ENCODE results near the gene SH2D5.

Gene SH2D5

DNA sequence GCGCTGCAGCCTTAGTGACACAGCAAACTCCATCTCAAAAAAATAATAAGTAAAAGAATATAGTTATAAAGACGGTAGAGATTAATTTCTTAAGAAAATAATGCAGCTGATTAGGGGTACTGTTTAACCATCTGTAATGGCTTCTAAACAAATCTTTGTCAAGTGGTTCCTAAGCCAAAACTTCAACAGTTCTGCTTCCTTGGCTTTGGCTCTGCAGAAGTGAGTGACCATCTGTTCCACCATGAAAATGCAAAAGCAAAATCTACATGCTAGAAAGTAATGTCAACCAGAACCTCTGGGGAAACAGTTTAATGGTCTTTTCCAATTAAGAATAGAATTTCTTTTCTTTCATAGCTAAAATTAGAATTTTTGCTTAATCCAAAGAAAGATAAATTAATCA is 8.3 kb upstream of the SH2D5 start:
- H3K36me3 ChIP-seq (replicated peaks; ENCODE audit: insufficient read depth, low read length): peaks cover 11% of the 10 kb centered on the region; the same call in 1 of the 2 replicates
- H3K4me1 ChIP-seq (ENCODE audit: low read length): no peaks in the 10 kb centered on the region
- H3K9ac ChIP-seq (ENCODE audit: low read length): no peak overlapping the region
- H3K4me3 ChIP-seq (ENCODE audit: low read length): no peak overlapping the region
- TF ChIP-seq, protein P1, sequence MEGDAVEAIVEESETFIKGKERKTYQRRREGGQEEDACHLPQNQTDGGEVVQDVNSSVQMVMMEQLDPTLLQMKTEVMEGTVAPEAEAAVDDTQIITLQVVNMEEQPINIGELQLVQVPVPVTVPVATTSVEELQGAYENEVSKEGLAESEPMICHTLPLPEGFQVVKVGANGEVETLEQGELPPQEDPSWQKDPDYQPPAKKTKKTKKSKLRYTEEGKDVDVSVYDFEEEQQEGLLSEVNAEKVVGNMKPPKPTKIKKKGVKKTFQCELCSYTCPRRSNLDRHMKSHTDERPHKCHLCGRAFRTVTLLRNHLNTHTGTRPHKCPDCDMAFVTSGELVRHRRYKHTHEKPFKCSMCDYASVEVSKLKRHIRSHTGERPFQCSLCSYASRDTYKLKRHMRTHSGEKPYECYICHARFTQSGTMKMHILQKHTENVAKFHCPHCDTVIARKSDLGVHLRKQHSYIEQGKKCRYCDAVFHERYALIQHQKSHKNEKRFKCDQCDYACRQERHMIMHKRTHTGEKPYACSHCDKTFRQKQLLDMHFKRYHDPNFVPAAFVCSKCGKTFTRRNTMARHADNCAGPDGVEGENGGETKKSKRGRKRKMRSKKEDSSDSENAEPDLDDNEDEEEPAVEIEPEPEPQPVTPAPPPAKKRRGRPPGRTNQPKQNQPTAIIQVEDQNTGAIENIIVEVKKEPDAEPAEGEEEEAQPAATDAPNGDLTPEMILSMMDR (IDR thresholded peaks at IDR 0.05; ENCODE audit: low read length): no peak
- TF ChIP-seq EZH2 (optimal IDR thresholded peaks at IDR 0.05; ENCODE audit: low read depth, low read length) (no peak), EZH2phosphoT487 (IDR thresholded peaks at IDR 0.05; ENCODE audit: low read length) (no peak)
- H2AFZ ChIP-seq (ENCODE audit: low read length): no peak overlapping the region
- H3K4me2 ChIP-seq (ENCODE audit: low read depth, low read length): no peak overlapping the region
- no peaks in the 10 kb centered on the region for H3F3A ChIP-seq (ENCODE audit: insufficient read depth, low read length)
- no peaks in the 10 kb centered on the region for H3K9me3 ChIP-seq (replicated peaks; ENCODE audit: insufficient read depth, low read length)
- H4K20me1 ChIP-seq (ENCODE audit: insufficient read depth, low read length): no peaks in the 10 kb centered on the region
- no peak for DNase-seq
- no peaks in the 10 kb centered on the region for H3K9me2 ChIP-seq (replicated peaks; ENCODE audit: insufficient read depth, low read length)
- H3K27ac ChIP-seq (ENCODE audit: low read length): no peak overlapping the region
- H3K79me2 ChIP-seq (ENCODE audit: low read length): no peaks in the 10 kb centered on the region
- H3K27me3 ChIP-seq (replicated peaks; ENCODE audit: insufficient read depth, low read length): no peaks in the 10 kb centered on the region

- Histone ChIP-seq H3K4me1 (ENCODE audit: low read length) (no peaks in the 10 kb centered on the region), H3K27me3 (replicated peaks; ENCODE audit: insufficient read depth, low read length) (no peaks in the 10 kb centered on the region), H3F3A (ENCODE audit: insufficient read depth, low read length) (no peaks in the 10 kb centered on the region), H3K9ac (ENCODE audit: low read length) (no peak overlapping the region), H3K4me2 (ENCODE audit: low read depth, low read length) (no peak overlapping the region), H4K20me1 (ENCODE audit: insufficient read depth, low read length) (no peaks in the 10 kb centered on the region), H3K36me3 (replicated peaks; ENCODE audit: insufficient read depth, low read length) (no peaks in the 10 kb centered on the region; the same call in 1 of the 2 replicates), H2AFZ (ENCODE audit: low read length) (no peak overlapping the region), H3K4me3 (ENCODE audit: low read length) (no peak overlapping the region), H3K9me2 (replicated peaks; ENCODE audit: insufficient read depth, low read length) (no peaks in the 10 kb centered on the region), H3K9me3 (replicated peaks; ENCODE audit: insufficient read depth, low read length) (no peaks in the 10 kb centered on the region), H3K79me2 (ENCODE audit: low read length) (no peaks in the 10 kb centered on the region), H3K27ac (ENCODE audit: low read length) (no peak overlapping the region)
- TF ChIP-seq EZH2 (optimal IDR thresholded peaks at IDR 0.05; ENCODE audit: low read depth, low read length): no peak
- TF ChIP-seq, protein P1 (IDR thresholded peaks at IDR 0.05; ENCODE audit: low read length): no peak
- TF ChIP-seq EZH2phosphoT487 (IDR thresholded peaks at IDR 0.05; ENCODE audit: low read length): no peak
- no peak for DNase-seq
Observed at GRCh38 chr1:20739225-20739624, 6.7 kb upstream of the SH2D5 start.

DNA sequence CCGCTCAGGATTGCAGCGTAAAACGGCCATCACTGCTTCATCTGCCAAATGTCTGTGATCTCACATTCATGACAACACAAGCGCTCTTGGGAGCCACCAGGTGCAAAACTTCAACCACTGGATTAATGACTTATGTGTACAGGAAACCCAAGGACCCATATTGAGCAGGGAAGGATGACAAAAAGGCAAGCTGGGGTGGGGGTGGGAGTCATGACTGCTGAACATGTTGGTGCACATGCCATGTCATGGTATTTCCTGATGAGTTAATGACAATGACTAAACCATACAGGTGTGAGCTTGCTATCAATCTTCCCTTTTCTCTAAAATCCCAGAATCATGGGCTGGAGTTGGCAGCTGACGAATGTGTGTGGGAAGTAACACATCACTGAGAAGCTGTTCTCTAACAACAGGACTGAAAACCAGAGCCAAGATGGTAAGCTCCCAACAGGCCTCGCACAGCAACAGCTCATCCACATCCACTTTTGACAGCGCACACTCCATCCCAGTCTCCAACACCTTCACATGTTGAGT is 3.1 kb upstream of the SH2D5 start:
- peaks cover 16% of the 10 kb centered on the region for H3F3A ChIP-seq (ENCODE audit: insufficient read depth, low read length)
- H4K20me1 ChIP-seq (ENCODE audit: insufficient read depth, low read length): no peaks in the 10 kb centered on the region
- TF ChIP-seq, protein P1 (IDR thresholded peaks at IDR 0.05; ENCODE audit: low read length): no peak
- TF ChIP-seq EZH2phosphoT487 (IDR thresholded peaks at IDR 0.05; ENCODE audit: low read length): no peak
- TF ChIP-seq EZH2 (optimal IDR thresholded peaks at IDR 0.05; ENCODE audit: low read depth, low read length): no peak
- no peaks in the 10 kb centered on the region for H3K36me3 ChIP-seq (replicated peaks; ENCODE audit: insufficient read depth, low read length)
- H2AFZ ChIP-seq (ENCODE audit: low read length): no peak overlapping the region
- no peaks in the 10 kb centered on the region for H3K9me3 ChIP-seq (replicated peaks; ENCODE audit: insufficient read depth, low read length)
- H3K9ac ChIP-seq (ENCODE audit: low read length): no peak overlapping the region
- peaks cover 15% of the 10 kb centered on the region for H3K27me3 ChIP-seq (replicated peaks; ENCODE audit: insufficient read depth, low read length)
- no peak overlapping the region for H3K4me2 ChIP-seq (ENCODE audit: low read depth, low read length)
- H3K4me3 ChIP-seq (ENCODE audit: low read length): no peak overlapping the region
- H3K79me2 ChIP-seq (ENCODE audit: low read length): no peaks in the 10 kb centered on the region
- H3K9me2 ChIP-seq (replicated peaks; ENCODE audit: insufficient read depth, low read length): no peaks in the 10 kb centered on the region
- no peak overlapping the region for H3K27ac ChIP-seq (ENCODE audit: low read length)
- peaks cover 11% of the 10 kb centered on the region; the same call in 1 of the 2 replicates for H3K4me1 ChIP-seq (ENCODE audit: low read length)
- no peak for DNase-seq

Data from MM.1S (cell line).